Heart left ventricle (tissue), 13 donors: ENCODE results near the gene TRMT2B.

Source experiments
- POLR2A ChIP-seq, 2 donors: fragments of 450-650 bp; IDR thresholded peaks; one replicate each; pipeline ENCODE4 v1.6.1; 2017; ENCODE audit warnings: antibody characterized with exemption in 2 of 2, mild to moderate bottlenecking in 2 of 2, moderate library complexity in 2 of 2
- TF ChIP-seq, protein P1 (sequence below), 12 donors: fragments of 200-600 bp; sonication (generic) in 4 of 12; IDR thresholded peaks; one replicate each; pipeline versions ENCODE4 v1.5.0 to v1.8.0; 2018 to 2022; ENCODE audit warnings: antibody characterized with exemption in 12 of 12, mild to moderate bottlenecking in 5 of 12
- donor health status: ischemic (EF 13 %, LVEDD 7.1; RV severe dilation, severe dysfunction).
- donor health status: DM: no; HTN: yes; CAD: no.
- donor health status: DM: no; HTN: no; CAD: no.
- donor health status: ischemic (EF 25% LVEDD 6.9; RV normal size, moderate dysfunction).
- donor health status: ischemic (EF 25% LVEDD 5.7; RV mildly dilated, moderate dysfunction).
- donor health status: ischemic (EF 35%, LVEDD 5.7; RV mildly dilated, moderate dysfunction).
- donor health status: nonischemic (EF 11% LVEDD 7.7; RV severe dilation, severe dysfunction).
- donor health status: DM: yes; HTN: yes; CAD: no.
- donor health status: PGD.
- donor health status: ischemic (EF 29% LVEDD 5.4; RV normal size, mild dysfunction).
- donor health status: nonischemic (EF 23%, LVEDD 6.1; RV moderate dilation, normal function).

DNA sequence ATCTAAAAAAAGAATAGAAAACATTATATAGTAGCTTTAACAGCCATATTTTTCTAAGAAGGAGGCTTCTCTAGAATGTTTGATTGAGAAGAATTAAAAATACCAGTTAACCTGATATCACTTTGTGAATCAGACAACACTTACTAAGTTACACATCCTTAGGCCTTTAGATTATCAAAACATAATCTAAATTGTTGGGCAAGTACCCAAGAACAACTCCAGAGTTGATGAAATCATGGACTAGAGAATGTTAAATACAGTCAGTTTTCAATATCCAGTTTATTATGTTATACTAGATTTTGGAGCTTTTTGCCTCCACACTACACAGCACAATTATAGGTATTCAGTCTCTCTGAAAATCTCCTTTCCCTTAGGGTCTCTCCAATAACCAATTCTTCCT, 42.8 kb downstream of the TRMT2B start:
- TF ChIP-seq, protein P1, sequence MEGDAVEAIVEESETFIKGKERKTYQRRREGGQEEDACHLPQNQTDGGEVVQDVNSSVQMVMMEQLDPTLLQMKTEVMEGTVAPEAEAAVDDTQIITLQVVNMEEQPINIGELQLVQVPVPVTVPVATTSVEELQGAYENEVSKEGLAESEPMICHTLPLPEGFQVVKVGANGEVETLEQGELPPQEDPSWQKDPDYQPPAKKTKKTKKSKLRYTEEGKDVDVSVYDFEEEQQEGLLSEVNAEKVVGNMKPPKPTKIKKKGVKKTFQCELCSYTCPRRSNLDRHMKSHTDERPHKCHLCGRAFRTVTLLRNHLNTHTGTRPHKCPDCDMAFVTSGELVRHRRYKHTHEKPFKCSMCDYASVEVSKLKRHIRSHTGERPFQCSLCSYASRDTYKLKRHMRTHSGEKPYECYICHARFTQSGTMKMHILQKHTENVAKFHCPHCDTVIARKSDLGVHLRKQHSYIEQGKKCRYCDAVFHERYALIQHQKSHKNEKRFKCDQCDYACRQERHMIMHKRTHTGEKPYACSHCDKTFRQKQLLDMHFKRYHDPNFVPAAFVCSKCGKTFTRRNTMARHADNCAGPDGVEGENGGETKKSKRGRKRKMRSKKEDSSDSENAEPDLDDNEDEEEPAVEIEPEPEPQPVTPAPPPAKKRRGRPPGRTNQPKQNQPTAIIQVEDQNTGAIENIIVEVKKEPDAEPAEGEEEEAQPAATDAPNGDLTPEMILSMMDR (IDR thresholded peaks at IDR 0.05), result no peak
- no peak for TF ChIP-seq POLR2A (IDR thresholded peaks at IDR 0.05)
